ENCODE measurements around the gene ANKRD33. TPM values are rescaled to one million over a fixed set of nuclear protein-coding genes. Genes with fewer than 3 reads are reported as not detected.

The ANKRD33 gene
- total RNA-seq, 4 donors from 2014 or later, result 0.14 to 2.9 (median 0.27) TPM; not detected in 1

- Histone ChIP-seq H3K4me1 (peaks cover 0 to 21% of the 10 kb centered on the region in 2 donors), H3K27me3 (peaks cover 0 to 12% of the 10 kb centered on the region in 2 donors), H3K4me3 (no peak overlapping the region), H3K9me3 (no peaks in the 10 kb centered on the region), H3K36me3 (no peaks in the 10 kb centered on the region), H3K27ac (no peak overlapping the region)
- no peak for DNase-seq
- no peak for TF ChIP-seq POLR2A (IDR thresholded peaks at IDR 0.05)
- TF ChIP-seq, protein P1, sequence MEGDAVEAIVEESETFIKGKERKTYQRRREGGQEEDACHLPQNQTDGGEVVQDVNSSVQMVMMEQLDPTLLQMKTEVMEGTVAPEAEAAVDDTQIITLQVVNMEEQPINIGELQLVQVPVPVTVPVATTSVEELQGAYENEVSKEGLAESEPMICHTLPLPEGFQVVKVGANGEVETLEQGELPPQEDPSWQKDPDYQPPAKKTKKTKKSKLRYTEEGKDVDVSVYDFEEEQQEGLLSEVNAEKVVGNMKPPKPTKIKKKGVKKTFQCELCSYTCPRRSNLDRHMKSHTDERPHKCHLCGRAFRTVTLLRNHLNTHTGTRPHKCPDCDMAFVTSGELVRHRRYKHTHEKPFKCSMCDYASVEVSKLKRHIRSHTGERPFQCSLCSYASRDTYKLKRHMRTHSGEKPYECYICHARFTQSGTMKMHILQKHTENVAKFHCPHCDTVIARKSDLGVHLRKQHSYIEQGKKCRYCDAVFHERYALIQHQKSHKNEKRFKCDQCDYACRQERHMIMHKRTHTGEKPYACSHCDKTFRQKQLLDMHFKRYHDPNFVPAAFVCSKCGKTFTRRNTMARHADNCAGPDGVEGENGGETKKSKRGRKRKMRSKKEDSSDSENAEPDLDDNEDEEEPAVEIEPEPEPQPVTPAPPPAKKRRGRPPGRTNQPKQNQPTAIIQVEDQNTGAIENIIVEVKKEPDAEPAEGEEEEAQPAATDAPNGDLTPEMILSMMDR (IDR thresholded peaks at IDR 0.05), result no peak
- intact Hi-C loops (cut with DNase I; ENCODE audit: low total_unique reads), result no loop called here
Measured at GRCh38 chr12:51864833-51865670, 22.9 kb upstream of the ANKRD33 start.

DNA sequence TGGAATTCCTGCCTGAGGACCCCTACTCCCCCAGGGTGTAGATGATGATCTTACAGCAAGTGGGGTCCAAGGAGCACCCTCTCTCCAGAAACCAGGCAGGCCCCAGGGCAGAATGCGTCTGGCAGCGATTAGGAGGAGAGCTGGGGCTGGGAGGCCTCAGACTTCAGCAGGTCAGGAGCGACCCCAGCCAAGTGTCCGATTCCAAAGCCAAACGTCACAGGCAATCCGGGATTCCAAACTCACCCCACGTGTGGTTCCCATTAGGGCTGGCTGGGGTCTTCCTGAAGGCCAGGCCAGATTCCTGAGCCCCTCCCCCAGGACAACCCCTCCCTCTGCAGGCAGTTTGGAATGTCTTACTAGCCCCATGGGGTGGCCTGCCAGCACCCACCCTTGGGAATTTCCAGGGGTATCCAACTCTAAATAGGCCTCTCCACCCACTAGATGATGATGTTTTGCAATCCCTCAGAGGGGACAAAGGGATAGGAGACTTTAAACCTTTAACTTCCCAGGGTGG, 22.1 kb upstream of the ANKRD33 start:
- Histone ChIP-seq H3K9me3 (no peaks in the 10 kb centered on the region), H3K36me3 (no peaks in the 10 kb centered on the region), H3K4me1 (peaks cover 0 to 21% of the 10 kb centered on the region in 2 donors), H3K27me3 (peaks cover 0 to 12% of the 10 kb centered on the region in 2 donors), H3K27ac (no peak overlapping the region), H3K4me3 (no peak overlapping the region)
- no peak for DNase-seq
- intact Hi-C loops (cut with DNase I; ENCODE audit: low total_unique reads), result no loop called here
- TF ChIP-seq, protein P1 (IDR thresholded peaks at IDR 0.05), result no peak
- no peak for TF ChIP-seq POLR2A (IDR thresholded peaks at IDR 0.05)

GRCh38 chr12:51866324-51866723, 21.6 kb upstream of the ANKRD33 start:
- peaks cover 0 to 21% of the 10 kb centered on the region in 2 donors for H3K4me1 ChIP-seq
- H3K4me3 ChIP-seq, result no peak overlapping the region
- H3K9me3 ChIP-seq, result no peaks in the 10 kb centered on the region
- H3K27ac ChIP-seq, result no peak overlapping the region
- intact Hi-C loops (cut with DNase I; ENCODE audit: low total_unique reads), result no loop called here
- TF ChIP-seq POLR2A (IDR thresholded peaks at IDR 0.05), result no peak
- TF ChIP-seq, protein P1 (IDR thresholded peaks at IDR 0.05), result no peak
- no peaks in the 10 kb centered on the region for H3K36me3 ChIP-seq
- H3K27me3 ChIP-seq, result peaks cover 0 to 12% of the 10 kb centered on the region in 2 donors
- DNase-seq, result no peak

GRCh38 chr12:51866762-51867161, 21.1 kb upstream of the ANKRD33 start:
- no peak for DNase-seq
- intact Hi-C loops (cut with DNase I; ENCODE audit: low total_unique reads), result no loop called here
- H3K9me3 ChIP-seq, result no peaks in the 10 kb centered on the region
- H3K4me3 ChIP-seq, result no peak overlapping the region
- no peak for TF ChIP-seq POLR2A (IDR thresholded peaks at IDR 0.05)
- TF ChIP-seq, protein P1 (IDR thresholded peaks at IDR 0.05), result no peak
- H3K27ac ChIP-seq, result no peak overlapping the region
- H3K4me1 ChIP-seq, result peaks cover 0 to 21% of the 10 kb centered on the region in 2 donors
- peaks cover 0 to 12% of the 10 kb centered on the region in 2 donors for H3K27me3 ChIP-seq
- H3K36me3 ChIP-seq, result no peaks in the 10 kb centered on the region

DNA sequence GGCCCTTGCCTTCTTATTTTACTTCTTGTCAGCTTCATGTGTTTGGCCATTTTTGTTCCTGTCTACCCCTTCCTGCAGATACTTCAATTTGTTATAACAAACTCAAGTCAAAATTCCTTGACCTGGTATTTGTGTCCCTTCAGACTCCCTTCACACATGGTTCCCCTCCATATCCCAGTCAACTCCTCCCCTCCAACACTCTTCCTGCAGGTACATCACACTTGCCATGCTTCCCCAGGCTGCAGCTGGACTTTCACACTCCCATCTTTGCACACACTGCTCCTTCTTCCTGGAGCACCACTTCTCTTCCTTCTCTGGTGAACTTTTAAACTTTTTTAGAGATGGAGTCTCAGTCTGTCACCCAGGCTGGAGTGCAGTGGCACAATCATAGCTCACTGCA, 20.5 kb upstream of the ANKRD33 start:
- Histone ChIP-seq H3K27ac (no peak overlapping the region), H3K27me3 (peaks cover 0 to 12% of the 10 kb centered on the region in 2 donors), H3K36me3 (no peaks in the 10 kb centered on the region), H3K9me3 (no peaks in the 10 kb centered on the region), H3K4me3 (no peak overlapping the region), H3K4me1 (peaks cover 0 to 21% of the 10 kb centered on the region in 2 donors)
- TF ChIP-seq, protein P1 (IDR thresholded peaks at IDR 0.05), result no peak
- no peak for TF ChIP-seq POLR2A (IDR thresholded peaks at IDR 0.05)
- intact Hi-C loops (cut with DNase I; ENCODE audit: low total_unique reads), result no loop called here
- DNase-seq, result no peak
